NCI-H2029 treated with DMSO at 0.1 percent for 48 hours (cell line): ENCODE results near the gene PAN2.
"Not testable (repeated sequence)": the region's sequence is repeated elsewhere in the genome, so short reads cannot be mapped to it uniquely, and the experiment has no call there.

ENCODE experiments used
- DNase-seq: peaks from one replicate; lab custom pipeline; 2025; lab: John Stamatoyannopoulos, UW

PAN2 gene

DNA sequence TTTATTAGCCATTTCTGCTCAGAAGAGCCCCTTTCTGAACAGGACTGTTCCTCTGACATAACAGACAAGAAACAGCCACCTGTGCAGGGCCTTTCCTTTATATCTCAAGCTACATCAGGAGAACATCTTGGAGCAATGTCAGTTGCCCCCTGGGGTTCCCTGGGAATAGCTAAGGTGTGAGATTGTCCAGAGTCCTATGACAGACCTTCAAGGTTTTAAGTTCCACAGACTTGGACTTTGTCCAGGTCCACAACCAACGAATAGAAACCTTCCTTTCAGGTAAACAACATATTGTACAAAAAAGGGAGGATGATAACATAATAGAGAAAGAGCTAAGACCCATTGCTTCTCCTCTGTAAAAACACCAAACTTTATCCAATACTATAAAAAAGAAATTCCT is 7.8 kb upstream of the PAN2 start:
- no peak for DNase-seq

DNA sequence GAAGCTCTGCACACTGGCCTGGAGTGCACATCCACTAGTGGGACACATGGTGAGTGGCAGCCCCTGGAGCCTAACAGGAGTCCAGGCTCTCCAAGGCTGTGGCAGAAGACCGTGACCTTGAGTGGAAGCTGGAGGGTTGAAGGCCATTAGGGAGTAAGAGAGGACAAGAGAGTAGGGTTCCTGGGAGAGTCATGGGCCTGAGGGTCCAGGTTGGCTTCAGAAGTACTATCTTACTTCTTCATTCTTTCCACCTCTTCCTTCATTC is 5.3 kb upstream of the PAN2 start:
- DNase-seq: no peak

DNA sequence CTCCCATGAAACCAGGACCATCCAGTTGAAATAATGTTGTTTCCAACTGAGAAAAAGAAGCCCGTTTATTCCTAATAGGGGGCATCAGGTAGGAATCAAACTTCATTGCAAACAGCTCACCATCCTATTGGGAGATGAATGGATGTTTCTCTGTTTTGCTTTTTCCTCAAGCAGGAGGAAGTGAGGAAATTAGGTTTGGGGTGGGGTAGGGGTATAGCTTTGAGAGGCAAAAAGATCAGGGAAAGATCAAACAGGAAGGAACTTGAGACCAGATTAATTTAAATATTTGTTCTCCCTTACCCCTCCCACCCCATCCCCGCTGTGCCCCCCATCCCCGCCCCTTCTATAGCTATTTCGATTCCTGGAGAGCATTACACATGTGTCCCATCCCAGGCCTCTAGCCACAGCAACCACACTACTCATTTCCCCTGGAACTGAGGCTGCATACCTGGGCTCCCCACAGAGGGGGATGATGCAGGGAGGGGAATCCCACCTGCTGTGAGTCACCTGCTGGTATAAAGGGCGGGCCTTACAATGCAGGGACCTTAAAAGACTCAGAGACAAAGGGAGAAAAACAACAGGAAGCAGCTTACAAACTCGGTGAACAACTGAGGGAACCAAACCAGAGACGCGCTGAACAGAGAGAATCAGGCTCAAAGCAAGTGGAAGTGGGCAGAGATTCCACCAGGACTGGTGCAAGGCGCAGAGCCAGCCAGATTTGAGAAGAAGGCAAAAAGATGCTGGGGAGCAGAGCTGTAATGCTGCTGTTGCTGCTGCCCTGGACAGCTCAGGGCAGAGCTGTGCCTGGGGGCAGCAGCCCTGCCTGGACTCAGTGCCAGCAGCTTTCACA is 4.7 kb upstream of the PAN2 start, which contains the start of gene IL23A:
Gene IL23A, plus strand, starts transcription at position 577 of the 850 bp plus-strand sequence. Its CDS starts 161 bp downstream, at position 738.
- DNase-seq: no peak

DNA sequence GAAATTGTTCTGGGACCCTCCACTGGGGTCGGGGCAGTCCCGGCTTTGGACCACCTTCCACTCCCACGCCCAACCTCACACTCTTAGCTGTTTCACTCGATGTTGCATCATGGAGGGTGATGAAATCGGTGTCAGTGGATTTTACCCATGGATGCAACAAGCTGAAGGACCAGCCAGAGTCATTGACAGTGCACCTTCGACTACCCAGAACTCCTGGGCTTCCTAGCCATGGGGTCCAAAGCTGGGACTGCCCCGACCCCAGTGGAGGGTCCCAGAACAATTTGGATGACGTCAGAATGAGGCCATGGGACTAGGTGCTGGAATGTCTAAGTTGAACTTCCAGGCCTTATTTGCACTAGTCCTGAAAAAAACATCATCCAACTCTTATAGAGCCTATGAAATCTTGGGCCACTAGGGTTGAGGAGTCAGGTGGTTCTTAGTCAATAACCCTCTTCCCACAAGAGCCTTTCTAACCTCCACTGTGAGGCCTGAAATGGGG is 4.0 kb upstream of the PAN2 start:
- no peak for DNase-seq

DNA sequence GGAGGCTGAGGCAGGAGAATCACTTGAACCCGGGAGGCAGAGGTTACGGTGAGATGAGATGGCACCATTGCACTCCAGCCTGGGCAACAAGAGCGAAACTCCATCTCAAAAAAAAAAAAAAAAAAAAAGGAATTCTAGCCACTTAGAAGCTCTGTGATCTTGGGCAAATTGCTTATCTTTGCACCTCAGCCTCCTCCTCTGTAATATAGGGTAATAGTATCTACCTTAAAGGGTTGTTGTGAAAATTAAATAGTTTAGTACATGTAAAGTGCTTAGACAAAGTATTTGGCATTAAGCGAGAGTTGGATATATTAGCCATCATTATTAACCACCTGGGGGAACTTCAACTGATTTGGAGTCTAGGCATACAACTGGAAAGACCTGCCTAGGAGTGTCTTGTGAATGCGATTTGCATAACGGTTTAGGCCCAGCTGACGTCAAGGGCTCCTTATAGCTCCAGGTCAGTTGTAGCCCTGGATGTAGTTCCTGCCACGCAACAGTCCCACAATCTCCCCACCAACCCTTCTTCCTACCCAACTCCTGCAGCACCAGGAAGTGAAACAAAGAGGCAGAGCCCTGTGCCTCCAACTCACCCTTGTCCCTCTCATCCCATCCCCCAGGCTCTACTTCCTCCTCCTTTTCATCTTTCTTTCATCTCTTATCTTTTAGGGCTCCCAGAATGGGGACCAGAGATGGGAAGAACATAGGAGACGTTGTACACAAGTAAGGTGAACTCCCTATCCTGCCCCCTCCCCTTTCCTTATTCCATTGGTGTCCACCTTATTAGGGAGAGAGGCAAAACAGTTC is 2.8 kb upstream of the PAN2 start:
- no peak for DNase-seq

DNA sequence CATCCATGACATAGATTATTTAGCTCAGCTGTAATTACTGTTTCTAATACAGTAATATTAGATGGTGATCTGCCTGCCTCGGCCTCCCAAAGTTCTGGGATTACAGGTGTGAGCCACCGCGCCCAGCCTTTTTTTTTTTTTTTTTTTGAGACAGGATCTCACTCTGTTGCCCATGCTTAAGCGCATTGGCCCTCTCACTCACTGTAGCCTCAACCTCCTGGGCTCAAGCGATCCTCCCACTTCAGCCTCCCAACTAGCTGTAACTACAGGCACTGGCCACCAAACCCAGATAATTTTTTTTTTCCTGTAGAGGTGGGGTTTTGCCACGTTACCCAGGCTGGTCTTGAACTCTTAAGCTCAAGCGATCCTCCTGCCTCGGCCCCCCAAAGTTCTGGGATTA is 1.7 kb upstream of the PAN2 start:
- DNase-seq: not testable (repeated sequence)

DNA sequence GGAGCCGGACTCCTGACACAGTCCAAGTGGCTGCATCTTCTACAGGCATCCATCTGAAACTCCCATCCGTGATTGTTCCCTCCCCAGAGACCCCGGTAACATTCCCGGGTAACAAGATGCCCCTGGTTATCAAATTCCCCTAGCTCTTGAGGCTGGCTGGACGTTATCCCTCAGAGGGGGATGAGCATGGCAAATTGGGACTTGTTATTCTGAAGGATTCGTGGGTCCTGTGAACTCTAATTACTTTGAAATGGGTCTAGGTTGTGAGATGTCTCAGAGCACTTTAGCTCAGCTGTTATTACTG is 642 bp upstream of the PAN2 start:
- DNase-seq: no peak

DNA sequence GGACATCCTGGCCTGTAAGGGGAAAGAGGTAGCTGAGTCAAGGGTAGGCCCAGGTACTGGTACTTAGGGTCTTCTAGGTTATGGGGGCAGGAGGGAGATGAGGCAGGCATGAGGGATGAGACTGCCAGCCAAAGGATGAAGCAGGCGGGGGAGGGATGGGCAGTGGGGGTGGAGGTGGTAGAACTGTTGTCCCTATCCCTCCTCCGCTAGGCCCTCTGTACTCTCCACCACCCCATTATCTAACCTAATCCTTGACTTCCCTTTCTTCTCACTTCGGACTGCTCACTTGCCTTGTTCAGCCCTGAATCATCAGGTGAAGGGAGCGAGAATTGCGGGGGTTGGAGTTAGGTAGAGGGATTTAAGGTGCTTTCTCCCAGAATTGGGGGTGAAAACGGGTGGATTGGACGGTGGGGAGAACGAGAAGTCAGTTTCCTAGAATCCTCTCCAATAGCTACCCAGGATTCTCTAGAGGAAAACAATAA is 562 bp downstream of the PAN2 start:
- DNase-seq: peak; percentile 37

DNA sequence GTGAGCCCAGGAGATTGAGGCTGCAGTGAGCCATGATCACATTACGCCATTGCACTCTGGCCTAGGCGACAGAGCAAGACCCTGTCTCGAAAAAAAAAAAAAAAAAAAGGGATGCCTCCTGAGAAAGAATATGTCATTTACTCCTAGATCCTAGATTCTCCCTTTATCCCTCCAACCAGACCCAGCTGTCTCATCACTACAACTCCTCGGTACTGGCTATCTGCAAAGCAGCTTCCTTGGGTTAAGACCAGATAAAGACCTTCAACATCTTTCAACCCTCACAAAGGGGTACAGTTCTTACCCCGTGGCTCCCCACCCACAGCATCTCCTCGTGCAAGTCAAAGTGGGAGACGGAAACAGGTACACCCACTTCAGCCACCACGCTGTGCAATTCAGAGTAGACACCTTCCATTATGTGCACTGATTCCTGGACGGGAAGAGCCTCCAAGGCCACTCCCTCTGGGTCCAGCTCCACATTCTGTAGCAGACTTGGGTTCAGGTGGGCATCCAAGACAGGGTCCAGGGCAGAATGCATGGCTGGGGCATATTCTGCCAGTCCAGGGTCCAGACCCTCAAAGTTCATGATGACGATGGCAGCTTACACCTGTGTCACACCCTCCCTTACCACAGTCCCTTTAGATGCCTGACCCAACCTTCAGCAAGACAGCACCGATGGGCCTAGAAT is 1.1 kb downstream of the PAN2 start:
- DNase-seq: no peak

DNA sequence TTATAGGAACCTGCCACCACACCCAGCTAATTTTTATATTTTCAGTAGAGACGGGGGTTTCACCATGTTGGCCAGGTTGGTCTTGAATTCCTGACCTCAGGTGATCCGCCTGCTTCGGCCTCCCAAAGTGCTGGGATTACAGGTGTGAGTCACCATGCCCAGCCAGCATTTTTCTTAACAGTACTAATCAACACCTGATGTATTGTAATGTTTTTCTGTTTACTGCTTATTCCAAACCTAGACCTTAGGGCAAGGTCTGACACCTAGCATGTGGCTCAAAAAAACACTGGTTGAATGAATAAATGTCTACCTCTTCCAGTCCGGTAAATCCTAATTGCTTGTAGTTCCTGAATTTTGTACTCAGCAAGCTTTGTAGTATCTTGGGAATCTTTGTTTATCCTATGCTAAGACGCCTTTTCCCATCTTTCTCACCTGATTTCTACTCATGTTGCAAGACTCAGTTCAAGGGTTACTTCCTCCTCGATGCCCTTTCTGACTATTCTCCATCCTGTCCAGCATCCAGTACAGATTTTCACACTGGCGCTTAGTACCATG is 2.8 kb downstream of the PAN2 start:
- no peak for DNase-seq

DNA sequence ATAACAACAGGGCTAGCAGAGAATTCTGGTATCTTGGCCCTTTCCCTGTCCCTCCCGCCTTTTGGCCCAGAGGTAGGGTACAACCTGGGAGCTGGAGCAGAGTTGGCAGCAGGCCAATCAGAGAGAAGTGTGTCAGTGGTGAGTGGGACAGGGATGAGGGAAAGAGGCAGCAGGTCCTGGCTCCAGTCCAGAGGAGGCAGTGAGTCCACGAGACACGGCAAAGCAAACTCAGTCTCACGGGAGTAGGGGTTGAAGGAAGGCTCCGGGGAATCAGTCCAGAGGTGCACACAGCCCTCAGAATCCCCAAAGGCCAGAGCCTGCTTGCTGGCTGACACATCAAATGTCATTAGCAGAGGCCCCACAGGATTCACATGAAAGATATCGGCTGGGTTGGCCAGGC is 7.3 kb downstream of the PAN2 start:
- no peak for DNase-seq

DNA sequence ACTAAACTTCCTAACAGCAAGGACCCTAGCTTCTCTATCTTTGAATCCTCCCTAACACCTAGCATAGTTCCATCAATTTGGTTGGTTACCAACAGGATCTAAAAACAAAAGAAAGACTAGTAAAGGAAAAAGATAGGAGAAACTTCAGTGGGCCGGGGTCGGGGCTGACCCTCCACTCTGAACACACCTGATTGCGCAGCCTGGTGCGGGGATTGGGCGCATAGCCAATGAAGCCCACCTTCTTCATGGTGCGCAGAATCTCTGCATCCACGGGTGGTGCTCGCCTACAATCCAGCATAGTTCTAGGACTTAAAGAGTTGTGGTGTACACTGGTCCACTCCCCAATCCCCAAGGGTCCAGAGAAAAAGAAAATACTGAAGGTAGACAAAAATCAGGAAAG is 7.7 kb downstream of the PAN2 start:
- no peak for DNase-seq

DNA sequence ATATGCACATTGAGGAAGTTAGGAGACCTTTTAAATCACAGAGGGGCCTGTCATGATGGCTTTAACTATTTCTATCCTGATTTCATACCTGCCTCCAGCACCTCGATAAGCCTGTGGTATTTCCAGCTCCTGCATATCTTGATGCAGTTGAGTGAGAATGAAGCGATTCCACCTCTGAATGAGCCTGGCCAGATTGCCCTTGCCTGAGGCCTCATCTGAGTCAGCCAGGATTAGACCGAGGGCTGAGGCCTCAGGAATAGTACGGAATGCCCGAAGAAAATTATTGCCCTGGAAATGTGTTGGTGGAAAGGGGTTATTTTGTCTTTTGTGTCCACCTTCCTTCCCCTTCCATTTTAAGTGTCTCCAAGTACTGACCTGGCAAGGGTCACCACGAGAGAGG is 9.6 kb downstream of the PAN2 start:
- no peak for DNase-seq

DNA sequence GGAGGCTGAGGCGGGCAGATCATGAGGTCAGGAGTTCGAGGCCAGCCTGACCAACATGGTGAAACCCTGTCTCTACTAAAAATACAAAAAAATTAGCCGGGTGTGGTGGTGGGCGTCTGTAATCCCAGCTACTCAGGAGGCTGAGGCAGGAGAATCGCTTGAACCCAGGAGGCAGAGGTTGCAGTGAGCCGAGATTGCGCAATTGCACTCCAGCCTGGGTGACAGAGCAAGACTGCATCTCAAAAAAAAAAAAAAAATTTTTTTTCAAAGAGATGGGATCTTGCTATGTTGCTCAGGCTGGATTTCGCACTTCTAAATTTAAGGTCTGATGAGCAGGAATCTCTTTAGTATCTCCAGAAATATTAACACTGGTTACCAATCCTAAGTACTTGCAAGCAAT is 12.2 kb downstream of the PAN2 start:
- DNase-seq: not testable (repeated sequence)

DNA sequence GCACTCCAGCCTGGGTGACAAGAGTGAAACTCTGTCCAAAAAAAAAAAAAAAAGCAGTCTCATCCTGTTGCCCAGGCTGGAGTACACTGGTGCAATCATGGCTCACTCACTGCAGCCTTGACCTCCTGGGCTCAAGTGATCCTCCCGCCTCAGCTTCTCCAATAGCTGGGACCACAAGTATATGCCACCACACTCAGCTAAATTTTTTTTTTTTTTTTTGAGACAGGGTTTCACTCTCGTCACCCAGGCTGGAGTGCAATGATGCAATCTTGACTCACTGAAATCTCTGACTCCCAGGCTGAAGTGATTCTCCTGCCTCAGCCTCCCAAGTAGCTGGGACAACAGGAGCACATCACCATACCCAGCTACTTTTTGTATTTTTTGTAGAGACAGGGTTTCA is 12.8 kb downstream of the PAN2 start:
- no peak for DNase-seq

DNA sequence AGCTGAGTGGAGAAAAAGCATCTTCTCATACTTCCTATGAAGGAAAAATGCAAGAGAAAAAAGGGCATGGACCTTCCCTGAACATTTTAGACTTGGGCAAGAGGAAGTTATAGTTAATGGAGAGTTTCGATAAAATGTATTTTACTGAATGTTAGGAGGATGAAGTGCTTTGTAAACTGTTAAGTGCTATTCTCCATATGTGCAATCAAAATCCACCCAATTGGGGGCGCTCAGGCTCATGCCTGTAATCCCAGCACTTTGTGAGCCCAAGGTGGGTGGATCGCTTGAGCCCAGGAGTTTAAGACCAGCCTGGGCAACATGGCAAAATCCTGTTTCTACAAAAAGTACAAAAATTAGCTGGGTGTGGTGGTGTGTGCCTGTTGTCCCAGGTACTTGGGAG is 16.1 kb downstream of the PAN2 start:
- DNase-seq: no peak

DNA sequence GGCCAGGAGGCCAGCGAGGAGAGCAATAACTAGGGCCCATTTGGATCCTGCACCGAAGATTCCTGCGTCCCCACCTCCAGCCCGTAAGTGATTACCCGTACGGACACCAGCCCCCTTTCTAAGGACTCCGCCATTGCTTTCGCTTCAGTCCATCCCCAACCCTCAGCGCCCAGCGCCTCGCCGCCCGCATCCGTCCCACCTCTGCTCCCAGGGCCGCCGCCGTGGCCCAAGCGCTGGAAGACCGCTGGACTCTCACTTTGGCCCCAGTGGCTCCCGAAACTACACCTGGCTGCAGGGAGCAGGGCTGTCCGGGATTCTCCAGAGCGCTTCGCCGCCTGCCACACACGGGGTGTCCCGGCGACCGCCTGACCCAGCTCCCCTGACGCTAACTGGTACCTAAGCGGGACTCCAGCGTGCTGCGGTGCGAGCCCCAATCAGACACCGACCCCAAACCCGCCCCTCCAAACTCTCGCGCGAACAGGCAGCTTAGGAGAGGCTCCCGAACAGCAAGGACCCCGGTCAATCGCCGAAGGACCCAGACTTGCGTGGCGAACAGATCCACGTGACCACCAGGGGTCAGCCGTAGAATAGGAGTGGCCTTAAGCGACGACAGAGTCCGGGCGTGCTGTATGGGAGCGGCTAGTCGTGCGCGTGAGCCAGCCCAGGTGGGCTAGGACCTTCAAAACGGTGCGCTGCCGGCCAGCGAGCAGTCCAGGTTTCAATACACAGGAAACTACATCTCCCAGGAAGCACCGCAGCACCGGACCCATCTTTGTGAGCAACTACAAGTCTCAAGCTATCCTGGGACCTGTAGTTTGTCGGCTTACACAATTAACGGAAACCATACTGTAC is 18.0 kb downstream of the PAN2 start, which contains the start of gene CNPY2:
Gene CNPY2, minus strand, starts transcription at position 367 of the 852 bp plus-strand sequence. CDS start 771 bp downstream, outside the sequence.
- peak; percentile 98 for DNase-seq

DNA sequence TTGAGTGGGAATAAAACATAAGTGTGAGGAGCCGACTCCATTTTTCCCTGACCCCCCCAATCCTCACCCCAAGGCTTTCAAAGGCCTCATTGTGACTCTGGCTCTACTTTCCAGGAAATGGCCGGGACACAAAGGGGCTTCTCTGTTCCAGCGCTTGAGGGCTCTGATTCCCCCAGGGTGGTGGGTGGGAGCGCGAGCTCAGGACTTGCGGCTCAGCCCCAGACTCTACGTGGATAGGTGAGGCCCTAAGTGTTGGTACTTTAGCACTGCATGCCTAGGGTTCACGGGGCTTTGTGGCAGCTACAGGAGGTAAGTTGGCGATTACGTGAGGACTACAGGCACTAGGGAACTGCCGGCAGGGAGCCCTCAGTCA is 18.6 kb downstream of the PAN2 start:
- peak; percentile 2 for DNase-seq

DNA sequence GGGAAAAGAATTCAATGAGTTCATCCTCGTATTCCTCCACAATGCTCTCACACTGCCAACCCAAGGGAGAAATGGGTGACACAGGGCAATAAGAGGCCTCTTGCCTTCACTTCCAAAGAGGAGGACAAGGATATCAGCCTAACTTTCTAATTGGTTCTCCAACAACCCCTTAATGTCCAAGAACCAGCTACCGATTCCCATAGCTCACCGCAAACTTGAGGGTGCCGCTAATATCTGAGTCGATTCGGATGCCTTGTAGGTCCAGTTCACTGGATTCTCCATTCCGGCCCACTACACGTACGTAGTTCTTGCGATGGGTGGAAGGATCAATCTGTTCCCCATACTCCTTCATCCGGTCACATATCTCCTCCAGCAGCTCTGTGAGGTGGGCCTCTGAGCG is 22.8 kb downstream of the PAN2 start:
- DNase-seq: no peak

DNA sequence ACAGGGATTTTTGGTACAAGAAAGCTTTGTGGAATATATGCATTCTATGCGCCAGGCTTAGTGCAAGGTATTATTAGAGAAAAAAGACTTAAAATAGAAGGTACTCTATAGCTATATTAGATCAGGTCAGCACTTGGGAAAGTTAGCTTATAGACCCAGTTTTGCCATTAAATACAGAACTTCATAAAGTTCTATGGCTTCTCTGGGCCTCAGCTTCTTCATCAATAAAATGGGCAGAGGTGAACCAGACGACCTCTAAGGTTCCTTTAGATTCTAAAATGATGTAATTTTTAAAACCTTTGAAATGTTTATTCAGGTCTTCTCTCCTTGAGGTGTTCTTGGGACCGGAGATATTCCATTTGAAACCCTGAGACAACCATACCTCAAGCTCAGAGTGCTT is 25.1 kb downstream of the PAN2 start:
- DNase-seq: no peak

DNA sequence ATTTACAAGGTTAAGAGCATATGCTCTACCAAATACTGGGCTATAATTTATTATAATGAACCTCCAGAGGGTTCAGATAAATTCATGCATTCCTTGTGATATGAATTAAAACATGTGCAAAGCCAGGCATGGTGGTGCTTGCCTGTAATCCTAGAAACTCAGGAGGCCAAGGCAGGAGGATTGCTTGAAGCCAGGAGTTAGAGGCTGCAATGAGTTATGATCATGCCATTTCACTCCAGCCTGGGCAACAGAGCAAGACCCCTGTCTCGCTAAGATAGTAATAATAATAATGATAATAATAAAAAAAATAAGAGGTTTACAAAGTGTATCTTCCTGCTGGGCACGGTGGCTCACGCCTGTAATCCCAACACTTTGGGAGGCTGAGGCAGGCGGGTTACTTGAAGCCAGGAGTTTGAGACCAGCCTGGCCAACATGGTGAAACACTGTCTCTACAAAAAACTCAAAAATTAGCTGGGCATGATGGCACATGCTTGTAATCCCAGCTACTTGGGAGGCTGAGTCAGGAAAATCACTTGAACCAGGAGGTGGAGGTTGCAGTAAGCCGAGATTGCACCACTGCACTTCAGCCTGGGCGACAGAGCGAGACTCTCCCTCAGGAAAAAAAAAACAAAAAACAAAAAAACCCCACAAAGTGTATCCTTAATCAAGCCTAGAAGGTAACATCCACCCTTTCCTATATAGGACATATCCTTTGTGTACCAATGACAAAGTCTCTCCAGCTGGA is 26.4 kb downstream of the PAN2 start:
- no peak for DNase-seq
